ENCODE results near the gene CRHR2. TPM values are rescaled to one million over a fixed set of nuclear protein-coding genes. Genes with fewer than 3 reads are reported as not detected.
A peak's percentile ranks its signal among the peaks of the same experiment; 100 is the strongest.

The CRHR2 gene
- total and polyA plus RNA-seq, 11 donors, result 0.06 to 1.6 (median 0.71) TPM; not detected in 1

DNA sequence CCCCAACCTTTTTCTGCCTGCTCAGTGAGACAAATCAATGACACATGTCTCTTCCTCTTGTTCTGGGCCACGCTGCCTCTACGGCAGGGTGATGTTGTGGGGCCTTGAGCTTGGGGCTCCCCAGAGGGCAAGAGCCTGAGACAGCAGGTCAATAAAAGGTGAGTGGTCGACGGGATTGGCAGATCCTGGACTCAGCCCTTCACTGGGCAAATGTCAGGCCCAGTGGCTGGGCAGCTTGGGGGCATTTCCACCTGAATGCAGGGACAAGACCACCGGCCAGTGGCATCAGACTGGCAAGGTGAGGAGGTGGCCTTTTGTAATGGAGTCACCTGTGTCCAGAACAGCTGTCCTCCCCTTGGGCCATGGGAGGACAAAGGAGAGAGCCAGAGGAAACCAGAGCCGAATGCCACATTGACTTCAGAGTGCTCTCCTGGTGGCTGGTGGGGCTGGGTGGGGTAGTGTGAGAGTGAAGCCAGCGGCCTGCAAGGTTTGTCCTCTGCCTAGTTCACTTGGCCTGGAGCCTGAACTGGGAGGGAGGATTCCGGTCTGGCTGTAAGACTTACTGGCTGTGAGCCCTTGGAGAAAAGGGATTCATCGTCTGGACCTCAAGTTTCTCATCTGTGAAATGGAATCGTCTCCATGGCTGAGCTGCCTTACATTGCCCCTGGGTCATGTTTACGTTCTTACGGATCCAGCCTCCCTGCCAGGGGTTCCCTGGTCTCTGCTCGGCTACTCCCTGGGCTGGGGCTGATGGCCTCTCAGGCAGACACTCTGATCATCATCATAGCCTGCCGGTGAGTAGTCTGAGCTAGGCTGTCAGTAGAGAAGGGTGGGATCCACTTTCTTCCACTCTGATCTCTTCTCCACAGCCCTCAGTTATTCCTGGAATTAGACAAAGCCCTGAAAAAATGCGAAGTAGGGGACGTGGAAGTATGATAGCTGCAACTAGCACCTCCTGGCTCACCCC lies 25.4 kb upstream of the CRHR2 start:
- intact Hi-C loops (cut with DNase I), result no loop called here
- peak overlapping the region in 10 of 12 donors; percentile 24 to 82 (median 59) for H3K27ac ChIP-seq
- no peaks in the 10 kb centered on the region for H3K36me3 ChIP-seq
- no peaks in the 10 kb centered on the region for H3K9me3 ChIP-seq
- no peak overlapping the region for H3K4me3 ChIP-seq
- ATAC-seq (peak; percentile 51 to 81 (median 75)), DNase-seq (peak; percentile 66 to 82 (median 78))
- 47 to 58% (median 55%) methylated on average over 15 to 16 of the region's 16 CpGs for WGBS, 4 donors
- no peaks in the 10 kb centered on the region for H3K27me3 ChIP-seq
- H3K4me1 ChIP-seq, result peaks cover 0 to 23% (median 9%) of the 10 kb centered on the region in 12 donors
- no peak for TF ChIP-seq POLR2A (IDR thresholded peaks at IDR 0.05)
- TF ChIP-seq, protein P1, sequence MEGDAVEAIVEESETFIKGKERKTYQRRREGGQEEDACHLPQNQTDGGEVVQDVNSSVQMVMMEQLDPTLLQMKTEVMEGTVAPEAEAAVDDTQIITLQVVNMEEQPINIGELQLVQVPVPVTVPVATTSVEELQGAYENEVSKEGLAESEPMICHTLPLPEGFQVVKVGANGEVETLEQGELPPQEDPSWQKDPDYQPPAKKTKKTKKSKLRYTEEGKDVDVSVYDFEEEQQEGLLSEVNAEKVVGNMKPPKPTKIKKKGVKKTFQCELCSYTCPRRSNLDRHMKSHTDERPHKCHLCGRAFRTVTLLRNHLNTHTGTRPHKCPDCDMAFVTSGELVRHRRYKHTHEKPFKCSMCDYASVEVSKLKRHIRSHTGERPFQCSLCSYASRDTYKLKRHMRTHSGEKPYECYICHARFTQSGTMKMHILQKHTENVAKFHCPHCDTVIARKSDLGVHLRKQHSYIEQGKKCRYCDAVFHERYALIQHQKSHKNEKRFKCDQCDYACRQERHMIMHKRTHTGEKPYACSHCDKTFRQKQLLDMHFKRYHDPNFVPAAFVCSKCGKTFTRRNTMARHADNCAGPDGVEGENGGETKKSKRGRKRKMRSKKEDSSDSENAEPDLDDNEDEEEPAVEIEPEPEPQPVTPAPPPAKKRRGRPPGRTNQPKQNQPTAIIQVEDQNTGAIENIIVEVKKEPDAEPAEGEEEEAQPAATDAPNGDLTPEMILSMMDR (IDR thresholded peaks at IDR 0.05), result no peak

DNA sequence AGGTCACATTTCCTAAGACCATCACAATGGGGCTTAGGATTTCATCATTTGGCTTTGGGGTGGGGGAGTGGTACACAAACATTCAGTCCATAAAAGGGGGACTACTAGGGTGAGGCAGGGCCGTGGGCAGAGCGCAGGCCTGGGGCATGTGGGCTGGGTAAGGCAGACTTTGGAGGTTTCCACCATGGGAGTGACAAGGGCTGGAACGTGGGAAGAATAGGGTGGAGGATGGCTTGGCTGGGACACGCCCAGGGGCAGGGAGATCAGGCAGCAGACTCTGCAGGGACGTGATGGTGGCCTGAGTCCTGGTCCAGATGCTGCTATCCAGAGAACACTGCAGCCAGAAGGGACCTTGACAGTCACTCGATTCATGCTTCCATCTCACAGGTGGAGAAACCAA lies 24.7 kb upstream of the CRHR2 start:
- Histone ChIP-seq H3K36me3 (no peaks in the 10 kb centered on the region), H3K4me1 (peaks cover 0 to 23% (median 9%) of the 10 kb centered on the region in 12 donors), H3K4me3 (no peak overlapping the region), H3K9me3 (no peaks in the 10 kb centered on the region), H3K27me3 (no peaks in the 10 kb centered on the region), H3K27ac (peak overlapping the region in 7 of 12 donors; percentile 11 to 82 (median 48))
- DNase-seq (no peak), ATAC-seq (peak in 3 of 4 donors; percentile 16 to 27 (median 21))
- 72 to 81% (median 77%) methylated on average over 6 of the region's 6 CpGs for WGBS, 4 donors
- no peak for TF ChIP-seq POLR2A (IDR thresholded peaks at IDR 0.05)
- TF ChIP-seq, protein P1 (IDR thresholded peaks at IDR 0.05), result no peak
- intact Hi-C loops (cut with DNase I), result no loop called here

- Histone ChIP-seq H3K4me1 (peaks cover 0 to 23% (median 9%) of the 10 kb centered on the region in 12 donors), H3K4me3 (no peak overlapping the region), H3K27me3 (no peaks in the 10 kb centered on the region), H3K36me3 (no peaks in the 10 kb centered on the region), H3K27ac (peak overlapping the region in 1 of 12 donors; percentile 69), H3K9me3 (no peaks in the 10 kb centered on the region)
- DNase-seq (no peak), ATAC-seq (no peak)
- intact Hi-C loops (cut with DNase I), result no loop called here
- WGBS, 4 donors, result 93 to 97% (median 96%) methylated on average over 6 of the region's 6 CpGs
- TF ChIP-seq, protein P1 (IDR thresholded peaks at IDR 0.05), result no peak
- TF ChIP-seq POLR2A (IDR thresholded peaks at IDR 0.05), result no peak
Observed at GRCh38 chr7:30706316-30706715, 24.1 kb upstream of the CRHR2 start.

GRCh38 chr7:30705596-30705995 lies 23.3 kb upstream of the CRHR2 start:
- ATAC-seq (no peak), DNase-seq (no peak)
- Histone ChIP-seq H3K4me3 (no peak overlapping the region), H3K27ac (no peak overlapping the region), H3K27me3 (no peaks in the 10 kb centered on the region), H3K9me3 (no peaks in the 10 kb centered on the region), H3K36me3 (no peaks in the 10 kb centered on the region), H3K4me1 (peaks cover 0 to 23% (median 9%) of the 10 kb centered on the region in 12 donors)
- no peak for TF ChIP-seq POLR2A (IDR thresholded peaks at IDR 0.05)
- TF ChIP-seq, protein P1 (IDR thresholded peaks at IDR 0.05), result no peak
- 90 to 98% (median 93%) methylated on average over 11 to 13 of the region's 13 CpGs for WGBS, 4 donors
- intact Hi-C loops (cut with DNase I), result no loop called here

All from heart left ventricle (tissue), 16 donors.